GM13977 (cell line): ENCODE measurements around the gene BAZ2A.
A peak's percentile ranks its signal among the peaks of the same experiment; 100 is the strongest.

Experiments used
- DNase-seq: peaks from one replicate; pipeline ENCODE4 v3.0.0; 2012; ENCODE audit warnings: low spot score
- CTCF ChIP-seq: IDR thresholded peaks from 2 replicates; pipeline ENCODE4 v1.5.1; 2012; ENCODE audit warnings: mild to moderate bottlenecking, control low read depth; ENCODE audit not compliant: insufficient read depth; ENCODE audit errors: extremely low read depth, missing control alignments
- in situ Hi-C: fragments of 300-500 bp; cut with MboI; formaldehyde crosslinking; loops from one replicate; pipeline ENCODE4 v1.12.0; 2022; ENCODE audit warnings: low sequenced_read_pairs, low pct_unique_long_range_greater_than_20kb, mixed read lengths, inconsistent platforms; ENCODE audit not compliant: unreplicated experiment

BAZ2A gene

GRCh38 chr12:56616244-56616643 lies 13.9 kb downstream of the BAZ2A start:
- in situ Hi-C loops = no loop called here
- TF ChIP-seq CTCF = no peak

GRCh38 chr12:56614627-56615026 lies 15.5 kb downstream of the BAZ2A start:
- TF ChIP-seq CTCF = no peak
- DNase-seq = no peak
- in situ Hi-C loops = no loop called here

More at GRCh38 chr12:56616244-56616643, 13.9 kb downstream of the BAZ2A start:
- no peak for DNase-seq

DNA sequence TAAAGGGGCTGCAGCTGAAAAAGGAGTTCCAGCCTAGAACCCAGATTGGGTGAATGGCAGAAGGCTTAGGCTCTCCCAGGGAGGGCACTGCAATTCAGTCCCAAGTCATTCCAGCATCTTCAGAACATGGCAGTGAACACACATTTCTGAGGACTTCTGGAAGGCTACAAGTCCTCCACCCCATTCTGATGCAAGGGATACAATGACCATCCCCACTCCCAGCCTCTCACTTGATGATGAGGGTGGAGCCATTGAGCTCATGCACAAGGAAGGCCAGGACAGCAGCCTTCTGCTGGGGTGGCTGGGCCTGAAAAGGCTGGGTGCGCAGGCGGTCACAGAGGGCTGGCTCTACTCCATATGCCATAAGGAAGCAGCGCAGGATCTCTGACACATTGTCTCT lies 25.8 kb downstream of the BAZ2A start:
- no peak for DNase-seq
- TF ChIP-seq CTCF = no peak
- in situ Hi-C loops = no loop called here

GRCh38 chr12:56602239-56602638 lies 27.9 kb downstream of the BAZ2A start:
- in situ Hi-C loops = no loop called here
- TF ChIP-seq CTCF = no peak
- DNase-seq = no peak

GRCh38 chr12:56601503-56601902 lies 28.6 kb downstream of the BAZ2A start:
- in situ Hi-C loops = no loop called here
- TF ChIP-seq CTCF = peak; percentile 40
- peak; percentile 36 for DNase-seq

- no peak for TF ChIP-seq CTCF
- in situ Hi-C loops = no loop called here
- DNase-seq = no peak
These were observed 29.4 kb downstream of the BAZ2A start for GRCh38 chr12:56600753-56601152.

DNA sequence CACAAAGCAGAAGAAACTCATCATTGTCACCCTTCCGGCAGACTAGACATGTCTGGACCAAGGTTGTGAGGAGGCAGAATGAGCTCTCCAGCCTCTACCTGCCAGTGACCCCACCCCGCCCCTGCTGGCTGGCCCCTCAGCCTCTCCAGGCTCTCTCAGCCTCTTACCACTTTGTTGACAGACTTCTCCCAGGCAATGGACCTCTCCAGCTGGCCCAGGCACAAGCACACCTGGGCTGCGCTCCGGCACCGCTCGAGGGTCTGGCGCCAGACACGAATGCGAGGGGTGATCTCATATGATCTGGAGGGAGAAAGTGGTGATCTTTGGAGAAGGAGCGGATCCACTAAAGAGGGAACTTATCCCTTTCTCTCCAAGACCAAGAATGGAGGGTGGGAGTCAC lies 30.3 kb downstream of the BAZ2A start:
- in situ Hi-C loops = no loop called here
- DNase-seq = no peak
- no peak for TF ChIP-seq CTCF
